ENCODE data around the gene TNFRSF21. TPM values are rescaled to one million over a fixed set of nuclear protein-coding genes. Genes with fewer than 3 reads are reported as not detected.

Gene TNFRSF21
- total RNA-seq, 1 donor from 2014 or later: 46.3 TPM

GRCh38 chr6:47265971-47266370 lies 43.7 kb downstream of the TNFRSF21 start:
- DNase-seq (ENCODE audit: low spot score, unreplicated experiment): no peak
- H3K27me3 Mint-ChIP-seq: peaks cover 5% of the 10 kb centered on the region
- H3K4me1 Mint-ChIP-seq (ENCODE audit: low read depth): peaks cover 1% of the 10 kb centered on the region
- H3K36me3 Mint-ChIP-seq (ENCODE audit: insufficient read depth): peaks cover 26% of the 10 kb centered on the region
- no peak for TF ChIP-seq CTCF (IDR thresholded peaks at IDR 0.05; ENCODE audit: unreplicated experiment)
- no peak overlapping the region for H3K27ac Mint-ChIP-seq
- no peak overlapping the region for H3K4me3 Mint-ChIP-seq (ENCODE audit: low read depth)
- H3K9me3 Mint-ChIP-seq (ENCODE audit: low read depth): no peaks in the 10 kb centered on the region

DNA sequence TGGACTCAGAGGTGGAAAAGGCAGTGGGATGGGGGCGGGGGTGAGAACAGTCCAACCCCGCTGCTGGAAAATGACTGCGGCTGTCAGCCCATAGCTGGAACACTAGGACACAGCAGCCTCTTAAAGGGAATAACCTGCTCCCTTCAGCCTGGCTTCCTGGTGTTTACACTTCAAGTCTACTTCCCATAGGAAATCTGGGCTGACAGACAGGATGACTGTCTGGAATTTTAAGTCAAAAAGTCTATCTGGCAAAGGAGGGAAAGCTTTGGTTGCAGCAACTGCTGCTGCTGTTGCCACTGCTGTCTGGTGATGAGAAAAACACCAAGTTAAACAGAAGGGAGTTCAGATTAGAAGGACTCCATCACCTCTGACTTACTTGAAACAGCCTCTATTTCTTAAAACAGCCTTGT lies 44.9 kb downstream of the TNFRSF21 start:
- DNase-seq (ENCODE audit: low spot score, unreplicated experiment): no peak
- no peaks in the 10 kb centered on the region for H3K9me3 Mint-ChIP-seq (ENCODE audit: low read depth)
- TF ChIP-seq CTCF (IDR thresholded peaks at IDR 0.05; ENCODE audit: unreplicated experiment): no peak
- H3K4me3 Mint-ChIP-seq (ENCODE audit: low read depth): no peak overlapping the region
- H3K36me3 Mint-ChIP-seq (ENCODE audit: insufficient read depth): peaks cover 22% of the 10 kb centered on the region
- no peak overlapping the region for H3K27ac Mint-ChIP-seq
- no peaks in the 10 kb centered on the region for H3K4me1 Mint-ChIP-seq (ENCODE audit: low read depth)
- peaks cover 5% of the 10 kb centered on the region for H3K27me3 Mint-ChIP-seq

DNA sequence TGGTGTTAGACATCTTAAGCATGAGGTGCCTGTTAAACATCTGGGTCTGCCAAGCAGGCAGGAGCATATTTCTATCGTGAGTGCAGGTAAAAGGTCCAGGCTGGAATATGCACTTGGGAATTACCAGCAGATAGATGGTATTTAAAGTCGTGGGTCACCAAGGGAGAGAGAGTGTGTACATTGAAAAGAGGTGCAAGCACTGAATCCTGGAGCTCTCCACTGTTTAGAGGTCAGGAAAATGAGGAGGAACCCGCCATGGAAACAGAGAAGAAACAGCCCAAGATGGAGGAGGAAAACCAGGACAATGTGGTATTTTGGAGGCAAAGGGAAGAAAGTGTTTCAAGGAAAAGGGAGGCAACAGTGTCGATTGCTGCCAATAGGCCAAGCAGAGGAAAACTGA lies 46.4 kb downstream of the TNFRSF21 start:
- no peak for DNase-seq (ENCODE audit: low spot score, unreplicated experiment)

GRCh38 chr6:47262231-47262630 lies 47.5 kb downstream of the TNFRSF21 start:
- Mint-ChIP-seq H3K4me3 (ENCODE audit: low read depth) (no peak overlapping the region), H3K27me3 (no peaks in the 10 kb centered on the region), H3K27ac (no peak overlapping the region), H3K4me1 (ENCODE audit: low read depth) (no peaks in the 10 kb centered on the region), H3K36me3 (ENCODE audit: insufficient read depth) (peaks cover 13% of the 10 kb centered on the region), H3K9me3 (ENCODE audit: low read depth) (no peaks in the 10 kb centered on the region)
- no peak for DNase-seq (ENCODE audit: low spot score, unreplicated experiment)
- TF ChIP-seq CTCF (IDR thresholded peaks at IDR 0.05; ENCODE audit: unreplicated experiment): no peak

More for the DNA sequence above, 46.4 kb downstream of the TNFRSF21 start:
- Mint-ChIP-seq H3K9me3 (ENCODE audit: low read depth) (no peaks in the 10 kb centered on the region), H3K4me1 (ENCODE audit: low read depth) (no peaks in the 10 kb centered on the region), H3K27ac (no peak overlapping the region), H3K36me3 (ENCODE audit: insufficient read depth) (peaks cover 16% of the 10 kb centered on the region), H3K27me3 (no peaks in the 10 kb centered on the region), H3K4me3 (ENCODE audit: low read depth) (no peak overlapping the region)
- no peak for TF ChIP-seq CTCF (IDR thresholded peaks at IDR 0.05; ENCODE audit: unreplicated experiment)

DNA sequence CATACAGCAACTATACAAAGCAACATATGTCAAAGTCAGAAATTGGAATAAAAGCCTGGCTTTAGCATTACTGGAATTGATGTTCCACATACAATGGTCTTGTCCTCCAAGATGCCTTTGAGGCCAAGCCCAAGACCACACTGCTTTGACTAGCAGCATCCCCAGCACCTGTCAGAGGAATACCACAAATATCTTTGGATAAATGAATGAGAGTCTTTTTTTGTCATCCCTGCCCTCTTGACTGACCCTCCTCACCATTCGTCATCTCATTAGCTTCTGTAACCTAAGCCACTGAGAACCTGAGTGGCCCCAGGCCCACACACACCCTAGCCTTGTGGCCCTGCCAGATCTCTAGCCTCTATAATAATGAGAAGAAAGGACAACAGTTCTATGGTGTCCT lies 48.5 kb downstream of the TNFRSF21 start:
- TF ChIP-seq CTCF (IDR thresholded peaks at IDR 0.05; ENCODE audit: unreplicated experiment): no peak
- no peaks in the 10 kb centered on the region for H3K27me3 Mint-ChIP-seq
- no peaks in the 10 kb centered on the region for H3K4me1 Mint-ChIP-seq (ENCODE audit: low read depth)
- no peak overlapping the region for H3K27ac Mint-ChIP-seq
- peaks cover 11% of the 10 kb centered on the region for H3K36me3 Mint-ChIP-seq (ENCODE audit: insufficient read depth)
- no peak for DNase-seq (ENCODE audit: low spot score, unreplicated experiment)
- H3K4me3 Mint-ChIP-seq (ENCODE audit: low read depth): no peak overlapping the region
- no peaks in the 10 kb centered on the region for H3K9me3 Mint-ChIP-seq (ENCODE audit: low read depth)
